Activated T-helper 1 cell treated with anti-CD3 and anti-CD28 coated beads, Interleukin-2, amount 50 U/mL, for 16 hours (primary cell): ENCODE results near the gene DENND4C.
"Not testable (repeated sequence)": the region's sequence is repeated elsewhere in the genome, so short reads cannot be mapped to it uniquely, and the experiment has no call there.

Source experiments
- DNase-seq, 2 donors: peaks; one replicate each; pipeline ENCODE4 v3.0.0-alpha.2; 2020; ENCODE audit warnings: low read depth in 1 of 2, low spot score in 1 of 2

The DENND4C gene

GRCh38 chr9:19223724-19224123 is 6.8 kb upstream of the DENND4C start:
- DNase-seq = no peak

GRCh38 chr9:19224563-19224962 is 5.9 kb upstream of the DENND4C start:
- DNase-seq = no peak

- DNase-seq = peak in 1 of 2 donors; percentile 41
Measured at GRCh38 chr9:19229595-19230354, 718 bp upstream of the DENND4C start.

- DNase-seq = no peak
Measured at GRCh38 chr9:19231126-19231903, 822 bp downstream of the DENND4C start.

- no peak for DNase-seq
Measured at GRCh38 chr9:19231904-19232822, 1.7 kb downstream of the DENND4C start.

GRCh38 chr9:19232823-19233194 is 2.3 kb downstream of the DENND4C start:
- DNase-seq = no peak

- DNase-seq = no peak
Measured at GRCh38 chr9:19233344-19233743, 2.9 kb downstream of the DENND4C start.

- DNase-seq = no peak
Measured at GRCh38 chr9:19239955-19240354, 9.5 kb downstream of the DENND4C start.

- no peak for DNase-seq
Measured at GRCh38 chr9:19241728-19242127, 11.2 kb downstream of the DENND4C start.

GRCh38 chr9:19243366-19244033 is 13.0 kb downstream of the DENND4C start:
- DNase-seq = no peak

GRCh38 chr9:19246891-19247290 is 16.4 kb downstream of the DENND4C start:
- DNase-seq = no peak

GRCh38 chr9:19247420-19247819 is 16.9 kb downstream of the DENND4C start:
- DNase-seq = no peak

- not testable (repeated sequence) for DNase-seq
Measured at GRCh38 chr9:19250346-19250745, 19.9 kb downstream of the DENND4C start.

- not testable (repeated sequence) for DNase-seq
Measured at GRCh38 chr9:19251203-19251602, 20.7 kb downstream of the DENND4C start.

GRCh38 chr9:19251622-19252021 is 21.1 kb downstream of the DENND4C start:
- DNase-seq = not testable (repeated sequence)

- no peak for DNase-seq
Measured at GRCh38 chr9:19252174-19252884, 21.8 kb downstream of the DENND4C start.

- DNase-seq = no peak
Measured at GRCh38 chr9:19252885-19253219, 22.4 kb downstream of the DENND4C start.

- DNase-seq = no peak
Measured at GRCh38 chr9:19255112-19255511, 24.6 kb downstream of the DENND4C start.

- DNase-seq = no peak
Measured at GRCh38 chr9:19255821-19256220, 25.3 kb downstream of the DENND4C start.

GRCh38 chr9:19259665-19260255 is 29.3 kb downstream of the DENND4C start:
- not testable (repeated sequence) for DNase-seq
